SK-N-SH treated with all-trans-retinoic acid at 6 μM for 48 hours (cell line): ENCODE data around the gene HDGFL2.

Source experiments
- ATAC-seq: fragments of 200-7000 bp; cut with Tn5 transposase; 3 replicates; pipeline ENCODE4 v1.9.1; 2020; ENCODE audit warnings: mild to moderate bottlenecking, moderate library complexity
- ARNTL ChIP-seq: fragments of 450-650 bp; formaldehyde crosslinking; IDR thresholded peaks from 2 replicates; pipeline ENCODE4 v1.5.0; 2020; ENCODE audit warnings: low read depth, mild to moderate bottlenecking, moderate library complexity, borderline replicate concordance
- BACH2 ChIP-seq: fragments of 250-450 bp; sonication (Bioruptor Pico); IDR thresholded peaks from 2 replicates; pipeline ENCODE4 v1.9.0; 2021; ENCODE audit warnings: mild to moderate bottlenecking, borderline replicate concordance
- ESRRG ChIP-seq: fragments of 250-450 bp; sonication (Bioruptor Pico); IDR thresholded peaks from 2 replicates; pipeline ENCODE4 v1.6.1; 2021; ENCODE audit warnings: mild to moderate bottlenecking
- GLIS3 ChIP-seq: fragments of 250-450 bp; sonication (Bioruptor Pico); IDR thresholded peaks from 2 replicates; pipeline ENCODE4 v1.5.0; 2020; ENCODE audit warnings: mild to moderate bottlenecking, moderate library complexity
- ISL1 ChIP-seq: fragments of 250-450 bp; sonication (Bioruptor Pico); IDR thresholded peaks from 2 replicates; pipeline ENCODE4 v2.1.2; 2022; ENCODE audit warnings: mild to moderate bottlenecking, moderate library complexity
- OSR1 ChIP-seq: fragments of 250-450 bp; sonication (Bioruptor Pico); IDR thresholded peaks from 2 replicates; pipeline ENCODE4 v1.8.0; 2022; ENCODE audit warnings: moderate library complexity, mild to moderate bottlenecking, inconsistent platforms
- POU6F1 ChIP-seq: fragments of 250-450 bp; sonication (Bioruptor Pico); IDR thresholded peaks from 2 replicates; pipeline ENCODE4 v1.8.0; 2021; ENCODE audit warnings: low read depth, mild to moderate bottlenecking, moderate library complexity, borderline replicate concordance
- PPARA ChIP-seq: fragments of 250-450 bp; sonication (Bioruptor Pico); IDR thresholded peaks from 2 replicates; pipeline ENCODE4 v1.5.0; 2020; ENCODE audit warnings: mild to moderate bottlenecking, borderline replicate concordance
- RARB ChIP-seq: fragments of 250-450 bp; sonication (Bioruptor Pico); IDR thresholded peaks from 2 replicates; pipeline ENCODE4 v1.8.0; 2021; ENCODE audit warnings: mild to moderate bottlenecking, moderate library complexity
- TCF4 ChIP-seq: fragments of 250-450 bp; sonication (Bioruptor Pico); IDR thresholded peaks from 2 replicates; pipeline ENCODE4 v1.8.0; 2021; ENCODE audit warnings: mild to moderate bottlenecking, moderate library complexity, borderline replicate concordance
- TOX ChIP-seq: fragments of 250-450 bp; sonication (Bioruptor Pico); IDR thresholded peaks from 2 replicates; pipeline ENCODE4 v1.8.0; 2021; ENCODE audit warnings: mild to moderate bottlenecking, moderate library complexity, borderline replicate concordance
- ZC3H10 ChIP-seq: fragments of 250-450 bp; sonication (Bioruptor Pico); IDR thresholded peaks from 2 replicates; pipeline ENCODE4 v1.5.1; 2021; ENCODE audit warnings: mild to moderate bottlenecking, moderate library complexity
- ZFP3 ChIP-seq: fragments of 250-450 bp; sonication (Bioruptor Pico); IDR thresholded peaks from 2 replicates; pipeline ENCODE4 v1.5.0; 2020; ENCODE audit warnings: mild to moderate bottlenecking, moderate library complexity
- ZFP30 ChIP-seq: fragments of 450-650 bp; formaldehyde crosslinking; IDR thresholded peaks from 2 replicates; pipeline ENCODE4 v1.5.0; 2022; ENCODE audit warnings: mild to moderate bottlenecking, moderate library complexity
- ZNF565 ChIP-seq: fragments of 450-650 bp; formaldehyde crosslinking; conservative IDR thresholded peaks from 2 replicates; pipeline ENCODE4 v1.5.0; 2020; ENCODE audit warnings: low read depth, mild to moderate bottlenecking, moderate library complexity
- ZNF70 ChIP-seq: fragments of 450-650 bp; formaldehyde crosslinking; IDR thresholded peaks from 2 replicates; pipeline ENCODE4 v1.5.0; 2020; ENCODE audit warnings: mild to moderate bottlenecking, moderate library complexity
- TF ChIP-seq, protein P1 (sequence below): fragments of 250-450 bp; sonication (Bioruptor Pico); IDR thresholded peaks from 2 replicates; pipeline ENCODE4 v1.5.1; 2021; ENCODE audit warnings: mild to moderate bottlenecking, moderate library complexity

Gene HDGFL2

DNA sequence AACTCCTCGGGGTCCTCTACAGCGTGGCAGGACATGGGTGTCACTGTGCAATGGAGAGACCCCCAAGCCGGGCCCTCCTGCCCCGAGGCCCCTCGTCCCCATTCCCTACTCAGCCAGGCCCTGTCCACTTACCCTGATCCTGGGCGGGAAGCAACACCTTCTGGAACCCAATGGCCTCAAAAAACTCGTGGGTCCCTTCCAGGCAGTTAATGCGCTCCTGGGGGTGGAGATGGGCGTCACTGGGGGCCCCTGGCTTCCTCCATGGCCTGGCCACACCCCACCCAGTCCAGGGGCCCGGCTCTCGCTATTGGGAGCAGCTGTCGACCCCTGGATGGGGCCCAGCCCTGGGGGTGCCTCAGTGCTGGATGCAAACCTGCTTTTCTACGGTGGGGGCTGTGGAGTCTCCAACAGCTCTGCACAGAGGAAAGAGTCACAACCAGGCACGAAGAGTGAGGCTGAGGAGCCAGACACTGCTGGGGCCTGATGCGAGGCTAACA is 25.3 kb upstream of the HDGFL2 start:
- ATAC-seq = no peak
- TF ChIP-seq ZNF565 (no peak), ISL1 (CRISPR knock-in tag) (no peak)
- TF ChIP-seq, protein P1, sequence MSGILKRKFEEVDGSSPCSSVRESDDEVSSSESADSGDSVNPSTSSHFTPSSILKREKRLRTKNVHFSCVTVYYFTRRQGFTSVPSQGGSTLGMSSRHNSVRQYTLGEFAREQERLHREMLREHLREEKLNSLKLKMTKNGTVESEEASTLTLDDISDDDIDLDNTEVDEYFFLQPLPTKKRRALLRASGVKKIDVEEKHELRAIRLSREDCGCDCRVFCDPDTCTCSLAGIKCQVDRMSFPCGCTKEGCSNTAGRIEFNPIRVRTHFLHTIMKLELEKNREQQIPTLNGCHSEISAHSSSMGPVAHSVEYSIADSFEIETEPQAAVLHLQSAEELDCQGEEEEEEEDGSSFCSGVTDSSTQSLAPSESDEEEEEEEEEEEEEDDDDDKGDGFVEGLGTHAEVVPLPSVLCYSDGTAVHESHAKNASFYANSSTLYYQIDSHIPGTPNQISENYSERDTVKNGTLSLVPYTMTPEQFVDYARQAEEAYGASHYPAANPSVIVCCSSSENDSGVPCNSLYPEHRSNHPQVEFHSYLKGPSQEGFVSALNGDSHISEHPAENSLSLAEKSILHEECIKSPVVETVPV (CRISPR knock-in tag) = no peak

- no peak for ATAC-seq
- no peak for TF ChIP-seq ZFP3 (CRISPR knock-in tag)
- no peak for TF ChIP-seq TOX
- no peak for TF ChIP-seq ZFP30 (CRISPR knock-in tag)
- TF ChIP-seq, protein P1 (CRISPR knock-in tag) = no peak
- TF ChIP-seq ESRRG = no peak
- TF ChIP-seq BACH2 = no peak
- no peak for TF ChIP-seq ZNF565
- no peak for TF ChIP-seq ARNTL (CRISPR knock-in tag)
- no peak for TF ChIP-seq POU6F1 (CRISPR knock-in tag)
- no peak for TF ChIP-seq PPARA (CRISPR knock-in tag)
- TF ChIP-seq RARB = no peak
- TF ChIP-seq ZNF70 = no peak
Measured at GRCh38 chr19:4447327-4448146, 24.6 kb upstream of the HDGFL2 start.

GRCh38 chr19:4448147-4448985 is 23.7 kb upstream of the HDGFL2 start:
- no peak for ATAC-seq
- TF ChIP-seq GLIS3 (CRISPR knock-in tag) (no peak), PPARA (CRISPR knock-in tag) (no peak), ISL1 (CRISPR knock-in tag) (no peak), OSR1 (CRISPR knock-in tag) (no peak)

DNA sequence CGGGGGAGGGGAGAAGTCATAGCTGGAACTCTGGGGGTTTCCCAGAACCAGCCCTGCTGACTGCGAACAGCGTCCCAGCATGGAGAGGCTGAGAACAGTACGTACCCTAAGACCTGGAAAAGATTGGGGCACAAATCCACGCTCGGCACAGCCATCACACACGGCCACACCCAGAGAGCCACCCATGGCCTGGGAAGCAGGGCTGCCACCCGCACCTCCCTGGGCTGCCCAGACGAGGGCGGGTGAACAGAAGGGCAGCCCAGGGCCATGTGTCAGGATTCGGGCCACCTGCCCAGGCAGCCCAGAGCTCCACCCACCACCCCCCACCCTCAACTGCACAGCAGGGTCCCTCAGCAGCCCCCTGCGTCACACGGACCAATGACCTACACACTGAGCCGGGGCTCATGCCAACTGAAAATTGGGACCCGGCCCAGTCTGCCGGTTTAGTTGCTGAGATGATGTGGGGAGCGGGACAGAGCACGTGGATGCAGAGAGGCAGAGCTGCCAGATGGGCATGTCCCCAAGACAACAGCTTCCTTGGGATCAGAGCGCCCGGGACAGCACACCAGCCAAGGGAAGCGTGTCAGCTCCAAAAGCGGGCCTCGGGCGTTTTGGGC is 23.0 kb upstream of the HDGFL2 start:
- ATAC-seq = no peak
- TF ChIP-seq TCF4 = no peak
- TF ChIP-seq, protein P1 (CRISPR knock-in tag) = no peak
- no peak for TF ChIP-seq ARNTL (CRISPR knock-in tag)
- TF ChIP-seq ISL1 (CRISPR knock-in tag) = no peak

DNA sequence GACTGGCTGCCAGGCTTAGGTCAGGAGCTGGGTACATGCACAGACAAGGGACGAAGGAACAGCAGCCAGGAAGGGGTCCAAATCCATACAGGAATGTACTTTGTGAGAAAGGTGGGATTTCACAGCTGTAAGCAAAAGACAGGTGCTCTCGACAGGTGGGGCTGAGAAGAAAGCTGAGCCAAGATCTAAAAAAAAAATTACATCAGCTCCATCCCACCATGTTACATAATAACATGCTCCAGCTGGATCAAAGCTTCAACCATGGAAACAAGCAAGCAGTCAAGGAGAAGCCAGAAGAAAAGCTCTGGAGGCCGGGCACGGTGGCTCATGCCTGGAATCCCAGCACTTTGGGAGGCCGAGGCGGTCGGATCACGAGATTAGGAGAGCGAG is 22.5 kb upstream of the HDGFL2 start:
- TF ChIP-seq ZNF565 (no peak), ZC3H10 (no peak), ISL1 (CRISPR knock-in tag) (no peak), ZFP3 (CRISPR knock-in tag) (no peak)
- ATAC-seq = no peak
